ENCODE measurements around the gene SOBP. TPM values are rescaled to one million over a fixed set of nuclear protein-coding genes. Genes with fewer than 3 reads are reported as not detected.
A peak's percentile ranks its signal among the peaks of the same experiment; 100 is the strongest.

Gene SOBP
- total and polyA plus RNA-seq, 2 donors (not counting 1 experiment from before 2014, with no cell fraction given) = 0.82 to 1.5 TPM

DNA sequence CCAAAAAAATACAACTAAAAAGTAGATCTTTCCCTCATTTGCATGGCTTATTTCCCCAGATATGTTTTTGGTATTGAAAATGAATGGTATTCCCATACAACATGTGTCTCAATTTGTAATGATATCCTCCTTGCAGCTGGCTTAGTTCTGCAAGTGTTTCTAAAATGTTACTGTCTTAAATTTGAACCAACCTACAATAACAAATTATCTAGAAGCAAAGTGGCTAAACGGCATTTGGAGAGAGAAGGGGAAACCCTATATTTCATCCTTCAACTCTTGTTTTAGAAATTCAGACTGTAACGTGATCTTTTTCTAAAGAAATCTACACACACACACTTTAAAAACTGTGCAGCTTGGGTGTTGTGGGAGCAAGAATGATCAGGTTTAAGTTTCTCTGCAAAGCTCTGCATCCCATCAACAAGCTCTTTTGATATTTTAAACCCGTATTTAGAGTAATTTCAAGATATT lies 153.0 kb downstream of the SOBP start:
- TF ChIP-seq EZH2 (IDR thresholded peaks at IDR 0.05; ENCODE audit: borderline replicate concordance, insufficient read depth, low read depth, low read length, poor library complexity, severe bottlenecking) = no peak
- TF ChIP-seq, protein P1, sequence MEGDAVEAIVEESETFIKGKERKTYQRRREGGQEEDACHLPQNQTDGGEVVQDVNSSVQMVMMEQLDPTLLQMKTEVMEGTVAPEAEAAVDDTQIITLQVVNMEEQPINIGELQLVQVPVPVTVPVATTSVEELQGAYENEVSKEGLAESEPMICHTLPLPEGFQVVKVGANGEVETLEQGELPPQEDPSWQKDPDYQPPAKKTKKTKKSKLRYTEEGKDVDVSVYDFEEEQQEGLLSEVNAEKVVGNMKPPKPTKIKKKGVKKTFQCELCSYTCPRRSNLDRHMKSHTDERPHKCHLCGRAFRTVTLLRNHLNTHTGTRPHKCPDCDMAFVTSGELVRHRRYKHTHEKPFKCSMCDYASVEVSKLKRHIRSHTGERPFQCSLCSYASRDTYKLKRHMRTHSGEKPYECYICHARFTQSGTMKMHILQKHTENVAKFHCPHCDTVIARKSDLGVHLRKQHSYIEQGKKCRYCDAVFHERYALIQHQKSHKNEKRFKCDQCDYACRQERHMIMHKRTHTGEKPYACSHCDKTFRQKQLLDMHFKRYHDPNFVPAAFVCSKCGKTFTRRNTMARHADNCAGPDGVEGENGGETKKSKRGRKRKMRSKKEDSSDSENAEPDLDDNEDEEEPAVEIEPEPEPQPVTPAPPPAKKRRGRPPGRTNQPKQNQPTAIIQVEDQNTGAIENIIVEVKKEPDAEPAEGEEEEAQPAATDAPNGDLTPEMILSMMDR (IDR thresholded peaks at IDR 0.05) = no peak
- peak overlapping the region; percentile 35 for H3K9ac ChIP-seq (ENCODE audit: low read length)
- ChIA-PET CTCF (interaction anchor here (0.6 to 4.8 kb wide), 10 partner anchors 11 to 325 kb away, joined by 3 to 25 read pairs (median 4); no protein-coding TSS in a partner anchor), POLR2A (interaction anchor here (1.5 kb wide), 1 partner anchor 15 kb away, joined by 4 read pairs; no protein-coding TSS in a partner anchor)
- Mint-ChIP-seq H3K27ac (peak overlapping the region; percentile 74), H3K9me3 (ENCODE audit: insufficient read depth) (no peaks in the 10 kb centered on the region), H3K4me1 (peaks cover 60% of the 10 kb centered on the region), H3K4me3 (peak overlapping the region; percentile 62), H3K27me3 (no peaks in the 10 kb centered on the region)
- DNase-seq (peak; percentile 57), ATAC-seq (ENCODE audit: low read depth) (no peak)
- peaks cover 55 to 65% of the 10 kb centered on the region in 2 donors for H3K4me1 ChIP-seq (ENCODE audit: control insufficient read depth in 2 of 2, insufficient read depth in 2 of 2, low read length in 2 of 2)
- no peaks in the 10 kb centered on the region for H3K27me3 ChIP-seq (replicated peaks in 1 of 4; ENCODE audit: control extremely low read depth in 1 of 4, control insufficient read depth in 3 of 4, insufficient read depth in 4 of 4, low read length in 3 of 4)
- peak overlapping the region; percentile 44 to 47 for H3K27ac ChIP-seq (ENCODE audit: low read length in 2 of 2)
- H3K9me3 ChIP-seq (ENCODE audit: control extremely low read depth in 1 of 3, control insufficient read depth in 2 of 3, insufficient read depth in 1 of 3, low read length in 2 of 3) = no peaks in the 10 kb centered on the region
- no peak overlapping the region for H2AFZ ChIP-seq (ENCODE audit: insufficient read depth, low read depth, low read length, poor library complexity, severe bottlenecking)
- intact Hi-C loops (cut with micrococcal nuclease) = loop anchor here (1.0 to 2.0 kb wide), 2 partner anchors 15 to 32 kb away; no protein-coding TSS in a partner anchor
- peak overlapping the region in 2 of 5 experiments; percentile 13 to 21 for H3K4me3 ChIP-seq (ENCODE audit: control extremely low read depth in 1 of 5, extremely low read depth in 1 of 5, insufficient read depth in 1 of 5, low read depth in 2 of 5, low read length in 4 of 5)
- H4K20me1 ChIP-seq (ENCODE audit: control insufficient read depth, insufficient read depth, low read length, poor library complexity, severe bottlenecking) = no peaks in the 10 kb centered on the region
- peak overlapping the region; percentile 68 for H3K4me2 ChIP-seq (replicated peaks; ENCODE audit: low read depth, low read length, poor library complexity, severe bottlenecking)
- no peaks in the 10 kb centered on the region for H3K36me3 ChIP-seq (replicated peaks in 1 of 2; ENCODE audit: control extremely low read depth in 1 of 2, control insufficient read depth in 1 of 2, extremely low read depth in 1 of 2, insufficient read depth in 2 of 2, low read length in 1 of 2)
- H3K79me2 ChIP-seq (ENCODE audit: control insufficient read depth, insufficient read depth, low read length) = no peaks in the 10 kb centered on the region
- WGBS (ENCODE audit: insufficient coverage) = no CpG with 5 or more reads among the region's 3 CpGs

DNA sequence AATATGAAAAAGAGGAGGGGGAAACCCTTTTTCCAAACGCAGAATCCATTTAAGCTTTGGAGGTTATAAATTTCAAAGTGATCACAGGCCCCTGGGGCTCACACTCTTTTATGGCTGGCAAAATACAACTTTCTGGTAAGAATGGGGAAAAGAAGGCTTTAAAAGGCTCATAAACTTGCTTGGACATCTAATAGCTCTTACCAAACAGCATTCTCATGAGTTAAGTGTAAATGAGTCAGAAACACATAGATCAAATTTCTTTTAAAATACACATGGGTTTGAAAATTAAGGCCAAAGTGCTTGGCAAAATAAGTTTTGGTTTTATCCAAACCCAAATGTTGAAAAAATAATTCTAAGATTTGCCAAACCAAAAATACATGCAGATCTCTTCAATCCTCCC lies 154.6 kb downstream of the SOBP start:
- TF ChIP-seq, protein P1 (IDR thresholded peaks at IDR 0.05) = no peak
- TF ChIP-seq EZH2 (IDR thresholded peaks at IDR 0.05; ENCODE audit: borderline replicate concordance, insufficient read depth, low read depth, low read length, poor library complexity, severe bottlenecking) = no peak
- intact Hi-C loops (cut with micrococcal nuclease) = no loop called here
- 100% methylated on average over 1 of the region's 1 CpG for WGBS (ENCODE audit: insufficient coverage)
- ChIA-PET CTCF (interaction anchor here (1.7 to 4.8 kb wide), 3 partner anchors 10 to 204 kb away, joined by 6 to 25 read pairs (median 21); no protein-coding TSS in a partner anchor), POLR2A (interaction anchor here (1.0 kb wide), 1 partner anchor 12 kb away, joined by 4 read pairs; no protein-coding TSS in a partner anchor)
- DNase-seq (no peak), ATAC-seq (ENCODE audit: low read depth) (no peak)
- no peak overlapping the region for H3K27ac ChIP-seq (ENCODE audit: low read length in 2 of 2)
- no peaks in the 10 kb centered on the region for H3K27me3 ChIP-seq (replicated peaks in 1 of 4; ENCODE audit: control extremely low read depth in 1 of 4, control insufficient read depth in 3 of 4, insufficient read depth in 4 of 4, low read length in 3 of 4)
- Mint-ChIP-seq H3K4me1 (peaks cover 64% of the 10 kb centered on the region), H3K27me3 (no peaks in the 10 kb centered on the region), H3K9me3 (ENCODE audit: insufficient read depth) (no peaks in the 10 kb centered on the region), H3K27ac (peak overlapping the region; percentile 16), H3K4me3 (no peak overlapping the region)
- H3K4me1 ChIP-seq (ENCODE audit: control insufficient read depth in 2 of 2, insufficient read depth in 2 of 2, low read length in 2 of 2) = peaks cover 57 to 64% of the 10 kb centered on the region in 2 donors
- no peaks in the 10 kb centered on the region for H4K20me1 ChIP-seq (ENCODE audit: control insufficient read depth, insufficient read depth, low read length, poor library complexity, severe bottlenecking)
- no peak overlapping the region for H3K4me2 ChIP-seq (replicated peaks; ENCODE audit: low read depth, low read length, poor library complexity, severe bottlenecking)
- no peak overlapping the region for H3K4me3 ChIP-seq (ENCODE audit: control extremely low read depth in 1 of 5, extremely low read depth in 1 of 5, insufficient read depth in 1 of 5, low read depth in 2 of 5, low read length in 4 of 5)
- H3K9ac ChIP-seq (ENCODE audit: low read length) = no peak overlapping the region
- no peaks in the 10 kb centered on the region for H3K36me3 ChIP-seq (replicated peaks in 1 of 2; ENCODE audit: control extremely low read depth in 1 of 2, control insufficient read depth in 1 of 2, extremely low read depth in 1 of 2, insufficient read depth in 2 of 2, low read length in 1 of 2)
- H3K79me2 ChIP-seq (ENCODE audit: control insufficient read depth, insufficient read depth, low read length) = no peaks in the 10 kb centered on the region
- H2AFZ ChIP-seq (ENCODE audit: insufficient read depth, low read depth, low read length, poor library complexity, severe bottlenecking) = no peak overlapping the region
- no peaks in the 10 kb centered on the region for H3K9me3 ChIP-seq (ENCODE audit: control extremely low read depth in 1 of 3, control insufficient read depth in 2 of 3, insufficient read depth in 1 of 3, low read length in 2 of 3)
